Gastrocnemius medialis (tissue), 4 donors: ENCODE measurements around the gene HLA-DQA1.

Experiments used
- CTCF ChIP-seq, 5 experiments: fragments of 450-650 bp in 3 of 5; fragments of 200-600 bp in 2 of 5; sonication (generic) in 2 of 5; IDR thresholded peaks in 4 of 5; conservative IDR thresholded peaks in 1 of 5; 1 replicate in 4 of 5; 2 replicates in 1 of 5; pipeline ENCODE4 v1.5.1; 2016 to 2019; ENCODE audit warnings: antibody characterized with exemption in 5 of 5, mild to moderate bottlenecking in 3 of 5, moderate library complexity in 3 of 5
- POLR2A ChIP-seq, 2 donors: fragments of 450-650 bp; IDR thresholded peaks; one replicate each; pipeline ENCODE4 v1.6.1; 2017; ENCODE audit warnings: antibody characterized with exemption in 2 of 2, mild to moderate bottlenecking in 2 of 2, moderate library complexity in 2 of 2

- TF ChIP-seq CTCF (IDR thresholded peaks at IDR 0.05 in 4 of 5, conservative IDR thresholded peaks at IDR 0.05 in 1 of 5), result no peak
- TF ChIP-seq POLR2A (IDR thresholded peaks at IDR 0.05), result no peak
These were observed 29.8 kb upstream of the HLA-DQA1 start for GRCh38 chr6:32607263-32607987.
